GM19468 (cell line): ENCODE data around the gene XAB2.

Experiments used
- ATAC-seq: cut with Tn5 transposase; IDR thresholded peaks from one replicate; pipeline ENCODE4 v1.9.1; 2021; ENCODE audit warnings: mild to moderate bottlenecking, moderate library complexity, moderate number of reproducible peaks; ENCODE audit not compliant: unreplicated experiment; ENCODE audit errors: extremely low read depth

The XAB2 gene

DNA sequence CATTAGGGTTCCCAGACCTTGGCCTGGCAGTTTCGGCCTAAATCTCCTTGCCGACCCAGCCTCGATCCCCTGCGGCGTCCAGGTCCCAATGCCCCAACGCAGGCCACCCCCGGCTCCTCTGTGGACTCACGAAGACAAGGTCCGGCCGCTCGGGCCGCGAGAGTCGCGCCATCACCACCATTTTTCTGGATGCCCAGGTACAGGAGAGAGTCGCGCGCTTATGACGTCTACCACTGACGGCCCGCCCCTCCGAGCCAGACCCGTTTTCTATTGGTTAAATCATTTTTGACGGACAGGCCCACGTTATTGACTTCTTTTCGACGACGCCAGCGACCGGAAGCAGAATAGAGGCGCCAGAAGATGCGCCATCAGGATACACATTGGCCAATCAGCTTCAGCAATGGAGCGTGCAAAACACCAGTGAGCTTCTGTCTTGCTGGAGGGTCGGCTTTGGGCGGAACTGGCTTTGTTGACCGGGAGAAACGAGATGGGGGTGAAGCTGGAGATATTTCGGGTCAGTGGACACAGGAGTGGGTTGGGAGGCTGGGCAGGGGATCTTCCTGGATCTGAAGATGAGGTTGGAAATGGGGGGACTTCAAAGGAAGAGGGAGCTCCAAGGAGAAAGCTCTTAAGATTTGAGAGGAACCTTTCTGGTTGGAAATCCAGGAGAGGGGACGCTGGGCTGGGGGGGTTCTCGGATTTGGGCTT is at the start of gene XAB2, which contains the start of gene PET100:
Gene XAB2, minus strand, starts transcription at position 199 of the 708 bp plus-strand sequence. Its CDS starts 18 bp downstream, at position 181.
Gene PET100, plus strand, starts transcription at position 447 of the 708 bp plus-strand sequence. Its CDS starts 41 bp downstream, at position 488.
- ATAC-seq, result peak; percentile 77

DNA sequence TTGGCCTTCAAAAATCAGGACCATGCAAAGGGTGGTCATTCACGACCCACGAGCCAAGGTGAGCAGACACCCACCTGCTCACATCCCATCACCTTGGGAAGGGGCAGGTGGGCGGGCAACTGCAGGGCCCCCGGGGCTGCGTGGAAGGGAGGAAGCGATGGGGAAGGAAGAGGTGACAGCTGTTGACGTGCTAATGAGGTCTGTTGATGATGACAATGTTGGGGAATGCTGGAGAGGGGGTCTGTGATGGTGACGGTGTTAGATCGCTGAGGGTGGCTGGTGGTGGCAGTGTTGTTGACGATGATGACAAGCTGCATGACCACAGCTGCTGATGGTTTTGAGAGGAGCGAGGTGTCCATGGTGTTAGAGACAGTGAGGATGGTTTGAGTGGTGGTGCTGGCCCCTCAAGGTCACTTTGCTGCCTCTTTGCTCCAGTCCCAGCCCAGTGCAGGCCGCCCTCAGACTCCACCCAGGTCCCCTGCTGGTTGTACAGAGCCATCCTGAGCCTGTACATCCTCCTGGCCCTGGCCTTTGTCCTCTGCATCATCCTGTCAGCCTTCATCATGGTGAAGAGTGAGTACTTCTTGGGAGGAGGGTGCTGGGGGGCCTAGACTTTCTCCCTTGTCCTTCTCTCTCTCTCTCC is 48.4 kb upstream of the XAB2 start:
- ATAC-seq, result no peak

DNA sequence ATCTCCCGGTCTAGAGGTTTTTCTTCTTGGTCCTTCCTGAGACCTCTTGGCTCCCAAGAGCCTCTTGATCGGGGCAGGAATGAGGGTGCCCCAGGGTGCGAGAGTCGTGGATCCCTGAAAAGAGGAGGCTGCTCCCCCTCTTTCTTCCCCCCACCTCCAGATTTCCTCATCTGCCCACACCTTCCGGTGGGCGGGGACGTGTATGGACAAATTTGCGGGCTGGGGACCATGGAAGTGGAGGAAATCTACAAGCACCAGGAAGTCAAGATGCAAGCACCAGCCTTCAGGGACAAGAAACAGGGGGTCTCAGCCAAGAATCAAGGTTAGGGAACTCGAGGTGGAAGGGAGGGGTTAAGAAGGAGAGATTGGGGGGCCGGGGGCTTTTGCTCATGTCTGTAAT is 47.5 kb upstream of the XAB2 start, which contains the start of gene MCEMP1:
Gene MCEMP1, plus strand, starts transcription at position 237 of the 400 bp plus-strand sequence. Its CDS starts 31 bp downstream, at position 268.
- ATAC-seq, result no peak

DNA sequence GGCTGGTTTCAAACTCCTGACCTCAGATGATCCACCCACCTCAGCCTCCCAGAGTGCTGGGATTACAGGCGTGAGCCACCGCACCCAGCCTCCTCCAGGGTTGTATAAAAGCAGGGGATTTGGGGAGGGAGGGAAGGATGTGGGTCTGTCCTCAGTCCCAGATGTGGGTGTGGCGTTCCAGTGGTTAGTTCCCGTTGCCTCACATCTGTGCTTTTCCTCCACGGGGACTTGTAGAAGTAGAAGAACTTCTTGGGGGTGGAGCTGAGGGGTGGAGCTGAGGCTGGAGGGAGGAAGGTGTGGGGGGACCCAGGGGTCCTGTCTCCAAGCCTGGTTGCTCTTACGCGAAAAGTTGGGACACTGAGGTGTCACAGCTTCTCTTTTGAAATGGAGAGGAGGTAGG is 47.0 kb upstream of the XAB2 start:
- no peak for ATAC-seq

DNA sequence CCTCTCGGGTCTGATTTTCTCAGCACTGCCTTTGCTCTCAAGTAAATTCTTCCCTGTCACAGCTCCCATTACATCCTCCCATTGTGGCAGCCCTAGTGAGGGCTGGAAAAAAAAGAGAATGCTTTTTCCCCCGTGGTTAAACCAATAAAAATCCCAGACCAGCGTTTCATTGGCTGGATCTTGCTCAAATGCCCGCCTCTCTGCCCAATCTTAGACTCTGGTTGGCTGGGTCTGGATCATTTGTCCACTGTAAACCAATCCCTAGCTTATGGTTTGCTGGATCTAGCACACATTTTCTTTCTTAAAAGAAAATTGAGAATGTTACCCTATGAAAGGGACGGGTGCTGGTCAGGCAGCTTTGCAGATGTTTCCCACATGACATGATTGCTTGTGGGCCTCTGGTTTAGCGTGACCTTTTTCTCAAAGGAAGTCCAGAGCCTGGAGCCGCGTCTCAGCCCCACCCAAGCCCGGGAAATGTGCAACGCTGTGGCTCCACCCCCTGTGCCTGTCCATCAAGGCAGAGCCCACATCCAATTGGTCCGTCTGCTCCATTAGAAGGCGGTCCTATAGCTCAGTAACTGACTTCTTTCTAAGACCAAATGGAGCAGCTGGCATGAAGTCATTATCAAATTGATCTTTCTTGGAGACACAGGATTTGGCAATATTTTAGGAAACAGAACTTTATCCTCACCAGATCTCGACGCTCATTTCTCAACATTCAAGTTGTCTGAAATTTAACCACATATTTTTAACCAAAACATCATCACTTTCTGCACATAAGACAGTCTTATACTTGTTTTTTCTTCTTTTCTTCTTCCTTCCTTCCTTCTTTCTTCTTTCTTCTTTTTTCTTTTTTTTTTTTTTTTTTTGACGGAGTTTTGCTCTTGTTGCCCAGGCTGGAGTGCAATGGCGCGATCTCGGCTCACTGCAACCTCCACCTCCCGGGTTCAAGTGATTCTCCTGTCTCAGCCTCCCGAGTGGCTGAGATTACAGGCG is 45.0 kb upstream of the XAB2 start:
- ATAC-seq, result no peak

DNA sequence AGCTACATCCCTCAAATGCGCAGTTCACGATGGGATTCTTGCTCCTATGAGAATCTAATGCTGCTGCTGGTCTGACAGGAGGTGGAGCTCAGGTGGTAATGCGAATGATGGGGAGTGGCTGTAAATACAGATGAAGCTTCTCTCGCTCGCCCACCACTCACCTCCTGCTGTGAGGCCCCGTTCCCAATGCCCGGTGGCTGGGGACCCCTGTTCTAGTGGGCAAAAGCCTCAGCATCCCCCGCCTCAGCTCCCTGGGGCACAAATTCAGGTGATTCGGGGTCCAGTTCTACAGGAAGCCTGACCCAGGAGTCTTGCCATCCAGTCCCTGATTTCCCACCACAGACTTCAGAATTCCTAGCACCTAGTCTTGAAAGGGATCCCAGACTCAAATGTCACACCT is 43.2 kb upstream of the XAB2 start:
- no peak for ATAC-seq

DNA sequence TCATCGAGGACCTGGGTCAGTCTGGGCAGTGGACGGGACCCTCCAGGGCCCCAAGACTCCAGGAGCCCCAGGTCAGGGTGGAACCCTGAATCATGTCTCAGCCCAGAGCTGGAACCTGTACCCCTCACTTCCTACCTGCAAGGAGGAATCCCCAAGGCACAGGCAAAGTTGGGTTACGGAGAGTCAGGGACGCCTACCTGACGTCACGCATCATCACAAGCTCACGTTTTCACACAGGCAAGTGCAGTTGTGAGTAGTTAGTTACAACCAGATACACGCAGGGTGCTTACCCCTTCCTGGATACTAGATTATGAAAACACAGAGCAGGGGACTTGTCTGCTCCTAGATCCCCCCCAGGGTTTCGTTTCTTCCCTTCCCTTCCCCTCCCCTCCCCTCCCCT is 41.4 kb upstream of the XAB2 start:
- no peak for ATAC-seq

DNA sequence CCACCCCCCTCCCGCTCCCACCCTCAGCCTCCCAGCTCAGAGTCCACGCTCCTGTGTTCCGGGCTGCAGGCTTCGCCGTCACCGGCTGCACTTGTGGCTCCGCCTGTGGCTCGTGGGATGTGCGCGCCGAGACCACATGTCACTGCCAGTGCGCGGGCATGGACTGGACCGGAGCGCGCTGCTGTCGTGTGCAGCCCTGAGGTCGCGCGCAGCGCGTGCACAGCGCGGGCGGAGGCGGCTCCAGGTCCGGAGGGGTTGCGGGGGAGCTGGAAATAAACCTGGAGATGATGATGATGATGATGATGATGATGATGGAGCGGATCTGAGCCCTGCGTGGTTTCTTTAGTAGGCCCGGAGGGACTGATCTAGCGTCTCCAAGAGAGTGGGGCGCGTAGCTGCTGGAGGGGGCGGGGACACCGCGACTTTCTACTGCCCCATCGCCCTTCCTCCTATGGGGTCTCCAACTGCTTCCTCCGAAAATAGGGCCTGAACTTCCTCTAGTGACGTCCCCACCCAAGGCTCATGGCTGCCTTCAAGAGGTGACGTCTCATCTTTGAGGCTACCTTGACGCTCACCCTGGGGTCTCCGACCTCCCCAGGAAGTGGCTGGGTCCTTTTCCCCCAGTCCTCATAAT is 40.9 kb upstream of the XAB2 start:
- ATAC-seq, result no peak

DNA sequence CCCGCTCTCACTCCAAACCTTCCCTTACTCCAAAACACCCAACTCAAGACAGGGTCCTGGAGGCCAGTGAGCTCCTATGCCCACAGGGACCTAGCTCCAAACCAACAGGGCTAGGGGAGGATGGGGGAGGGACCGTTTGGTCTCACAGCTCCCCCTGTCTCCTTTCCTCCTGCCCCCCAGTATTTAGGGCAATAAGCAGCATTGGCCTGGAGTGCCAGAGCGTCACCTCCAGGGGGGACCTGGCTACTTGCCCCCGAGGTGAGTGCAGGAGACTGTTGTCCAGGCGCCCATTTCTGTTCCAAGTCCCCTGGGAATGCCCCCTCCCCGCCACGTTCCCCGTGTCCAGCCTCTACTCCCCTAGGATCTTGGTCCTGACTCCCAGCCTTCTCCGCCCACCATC is 40.3 kb upstream of the XAB2 start:
- ATAC-seq, result no peak

DNA sequence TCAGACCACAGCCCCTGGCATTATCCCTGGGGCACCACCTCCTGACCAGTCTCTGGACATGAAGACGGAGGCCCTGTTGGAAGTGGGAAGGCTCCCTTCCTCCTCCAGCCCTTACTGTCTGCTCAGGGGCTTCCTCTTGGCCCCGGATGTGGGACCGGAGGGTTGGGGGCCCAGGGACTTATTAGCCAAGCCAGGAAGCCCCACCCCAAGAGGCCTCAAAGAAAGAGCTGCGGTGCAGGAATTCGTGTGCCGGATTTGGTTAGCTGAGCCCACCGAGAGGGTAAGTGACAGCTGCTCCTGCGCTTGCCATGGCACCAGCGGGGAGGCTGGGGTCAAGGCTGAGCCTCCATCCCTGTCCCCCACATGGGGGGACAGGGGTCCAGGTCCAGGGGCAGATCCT is 39.5 kb upstream of the XAB2 start, which contains the start of gene RETN:
Gene RETN, plus strand, starts transcription at position 208 of the 400 bp plus-strand sequence. CDS start 278 bp downstream, outside the sequence.
- ATAC-seq, result no peak

DNA sequence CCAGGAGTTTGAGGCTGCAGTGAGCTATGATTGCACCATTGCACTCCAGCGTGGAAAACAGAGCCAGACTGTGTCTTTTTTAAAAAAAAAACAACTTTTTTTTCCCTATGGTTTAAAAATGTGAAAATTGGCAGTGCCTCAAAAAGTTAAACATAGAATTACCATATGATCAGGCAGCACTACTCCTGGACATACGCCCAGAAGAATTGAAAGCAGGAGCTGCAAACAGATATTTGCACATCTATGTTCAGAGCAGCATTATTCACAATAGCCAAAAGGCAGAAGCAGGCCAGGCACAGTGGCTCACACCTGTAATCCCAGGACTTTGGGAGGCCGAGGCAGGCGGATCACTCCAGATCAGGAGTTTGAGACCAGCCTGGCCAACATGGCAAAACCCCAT is 35.7 kb upstream of the XAB2 start:
- no peak for ATAC-seq

DNA sequence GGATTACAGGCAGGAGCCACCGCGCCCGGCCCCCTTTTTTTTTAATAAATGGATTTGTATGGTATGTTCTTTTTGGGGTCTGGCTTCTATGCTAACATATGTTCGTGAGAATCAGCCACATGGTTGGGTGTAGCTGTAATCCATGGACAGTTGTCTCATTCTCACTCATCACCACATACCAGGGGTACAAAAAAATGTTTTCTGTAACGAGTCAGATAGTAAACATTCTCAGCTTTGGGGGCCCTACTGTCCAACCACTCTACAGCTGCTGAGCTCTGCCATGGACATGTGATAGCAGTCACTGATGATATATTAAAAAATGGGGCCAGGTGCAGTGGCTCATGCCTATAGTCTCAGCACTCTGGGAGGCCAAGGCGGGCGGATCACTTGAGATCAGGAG is 34.4 kb upstream of the XAB2 start:
- ATAC-seq, result no peak

DNA sequence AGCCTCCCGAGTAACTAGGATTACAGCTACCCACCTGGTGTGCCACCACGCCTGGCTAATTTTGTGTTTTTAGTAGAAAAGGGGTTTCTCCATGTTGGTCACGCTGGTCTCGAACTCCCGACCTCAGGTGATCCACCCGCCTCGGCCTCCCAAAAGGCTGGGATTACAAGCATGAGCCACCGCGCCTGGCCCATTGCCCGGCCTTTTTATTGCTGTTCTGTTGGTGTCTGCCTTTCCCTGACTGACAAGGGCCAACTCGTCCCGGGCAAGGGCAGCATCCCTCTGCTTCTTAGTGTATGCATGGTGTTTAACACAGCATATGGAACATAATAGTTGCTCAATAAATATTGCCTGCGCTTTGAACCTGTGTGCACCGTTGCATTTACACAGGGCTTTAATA is 33.3 kb upstream of the XAB2 start:
- ATAC-seq, result no peak

DNA sequence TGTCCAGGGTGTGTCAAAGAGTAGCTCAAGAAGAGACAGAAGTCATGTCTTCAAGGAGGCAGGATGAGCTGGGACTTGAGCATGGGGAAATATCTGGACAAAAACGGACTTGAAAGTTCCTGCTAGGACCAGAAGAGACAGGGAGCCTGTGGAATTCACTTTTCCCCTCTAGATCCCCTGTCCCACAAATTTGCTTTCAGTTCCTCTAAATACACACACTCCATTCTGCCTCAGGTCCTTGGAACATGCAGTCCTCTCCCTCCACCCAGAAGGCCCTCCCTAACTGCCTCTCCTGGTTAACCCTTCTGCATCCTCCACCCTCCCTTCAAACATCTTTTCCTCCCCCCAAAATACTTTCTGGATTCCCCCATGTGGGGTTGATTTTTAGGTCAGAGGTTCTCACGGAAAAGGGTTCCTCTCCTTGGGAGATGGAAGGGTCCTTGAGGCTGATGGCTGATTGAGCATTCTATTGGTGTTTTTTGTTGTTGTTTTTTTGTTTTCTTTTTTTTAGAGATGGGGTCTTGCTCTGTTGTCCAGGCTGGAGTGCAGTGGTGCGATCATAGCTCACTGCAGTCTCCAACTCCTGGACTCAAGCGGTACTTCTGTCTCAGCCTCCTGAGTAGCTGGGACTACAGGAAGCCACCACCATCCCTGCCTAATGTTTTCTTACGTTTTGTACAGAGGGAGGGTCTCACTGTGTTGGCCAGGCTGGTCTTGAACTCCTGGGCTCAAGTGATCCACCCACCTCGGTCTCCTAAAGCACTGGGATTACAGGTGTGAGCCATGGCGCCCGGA is 32.6 kb upstream of the XAB2 start:
- no peak for ATAC-seq

DNA sequence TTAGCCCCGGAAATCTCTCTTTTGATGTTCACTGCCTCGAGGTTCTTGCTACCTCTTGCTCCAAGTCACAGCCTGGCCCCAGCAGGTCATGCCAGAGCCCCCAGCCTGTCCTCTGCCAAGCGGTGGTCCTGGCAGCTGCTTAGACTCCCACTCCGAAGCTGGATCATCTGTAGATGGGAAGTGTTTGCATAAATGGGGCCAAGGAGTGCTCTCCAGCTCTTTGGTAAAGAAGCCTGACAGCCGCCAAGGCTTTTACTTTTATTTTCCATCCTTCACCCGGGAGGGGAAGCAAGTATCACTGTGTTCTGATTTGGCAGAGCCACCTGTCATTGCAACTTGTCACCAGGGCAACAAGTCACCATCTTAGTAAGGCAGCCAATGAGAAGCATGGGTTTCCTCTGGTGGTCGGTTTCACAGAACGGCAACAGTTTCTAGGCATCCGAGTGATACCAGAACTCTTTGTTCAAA is 28.9 kb upstream of the XAB2 start:
- ATAC-seq, result peak; percentile 67

DNA sequence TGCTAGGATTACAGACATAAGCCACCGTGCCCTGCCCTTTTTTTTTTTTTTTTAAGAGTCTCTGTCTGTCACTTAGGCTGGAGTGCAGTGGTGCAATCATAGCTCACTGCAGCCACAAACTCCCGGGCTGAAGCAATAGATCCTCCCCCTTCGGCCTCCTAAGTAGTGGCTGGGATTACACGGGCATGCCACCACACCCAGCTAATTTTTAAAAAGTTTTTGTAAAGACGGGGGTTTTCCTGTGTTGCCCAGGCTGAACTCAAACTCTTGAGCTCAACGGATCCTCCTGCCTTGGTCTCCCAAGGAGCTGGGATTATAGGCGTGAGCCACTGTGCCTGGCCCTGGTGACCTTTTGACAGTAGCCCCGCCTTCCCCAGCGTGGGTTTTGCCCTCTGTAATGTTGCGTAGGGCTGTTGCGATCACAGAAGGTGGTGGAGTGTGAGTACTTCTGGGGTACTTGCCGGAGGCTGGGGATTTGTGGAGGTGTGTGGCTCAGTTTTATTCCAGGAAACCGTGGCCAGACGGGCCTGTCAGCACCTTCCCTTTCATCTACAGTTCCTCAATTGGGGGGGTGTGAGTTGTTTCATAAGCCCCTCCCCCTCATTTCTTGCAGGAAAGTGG is 27.9 kb upstream of the XAB2 start:
- ATAC-seq, result no peak

DNA sequence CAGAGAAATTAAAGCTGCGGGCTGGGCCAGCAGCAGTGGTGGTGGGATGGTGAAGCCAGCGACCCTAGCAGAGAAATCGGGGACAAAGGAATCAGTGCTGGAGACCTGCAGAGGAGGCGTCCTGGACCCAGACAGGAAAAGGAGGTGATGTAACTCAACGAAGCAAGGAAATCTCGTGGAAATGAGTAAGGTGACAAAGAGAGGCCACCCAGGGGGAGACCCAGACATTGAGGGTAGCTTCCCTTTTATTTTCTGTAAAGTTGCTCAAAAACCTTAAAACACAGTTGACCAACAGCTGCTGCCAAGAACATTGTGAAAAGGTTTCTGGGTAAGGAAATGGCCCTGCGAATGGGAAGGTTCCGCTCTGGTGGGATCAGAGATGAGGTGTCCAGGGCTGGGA is 26.2 kb upstream of the XAB2 start:
- no peak for ATAC-seq

DNA sequence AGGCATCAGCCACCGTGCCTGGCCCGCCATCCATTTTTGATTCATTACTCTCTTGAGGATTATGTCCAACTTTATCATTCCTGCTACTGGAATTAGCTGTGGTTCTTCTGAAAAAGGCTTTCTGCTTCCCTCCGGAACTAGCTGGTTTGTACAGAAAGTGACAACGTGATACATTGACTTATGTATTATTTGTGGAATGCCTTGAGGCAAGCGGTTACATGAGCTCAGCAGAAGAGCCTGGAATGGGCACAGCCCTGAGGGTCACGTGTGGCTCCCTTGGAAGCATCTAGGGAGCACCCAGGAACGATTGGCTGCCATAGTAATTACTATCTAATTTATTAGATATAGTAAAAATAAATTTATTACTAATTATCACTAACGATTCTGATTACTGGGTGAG is 25.1 kb upstream of the XAB2 start:
- no peak for ATAC-seq
